CD4-positive, alpha-beta T cell treated with Interferon gamma for 1 hour (primary cell): Measurements from ENCODE around the gene SLX4.

Source experiments
- DNase-seq: peaks from one replicate; pipeline ENCODE4 v3.0.0-alpha.2; 2020

The SLX4 gene

GRCh38 chr16:3580251-3580651 is 31.2 kb downstream of the SLX4 start:
- no peak for DNase-seq

GRCh38 chr16:3579776-3580175 is 31.6 kb downstream of the SLX4 start:
- no peak for DNase-seq

GRCh38 chr16:3578610-3579551 is 32.5 kb downstream of the SLX4 start:
- DNase-seq: peak; percentile 49

- DNase-seq: no peak
Measured at GRCh38 chr16:3578121-3578520, 33.3 kb downstream of the SLX4 start.

GRCh38 chr16:3577302-3577752 is 34.1 kb downstream of the SLX4 start, which contains the start of gene NLRC3:
Gene NLRC3, minus strand, starts transcription at chr16:3577403. Its CDS starts 12,367 bp downstream, at chr16:3565036.
- DNase-seq: peak; percentile 17

GRCh38 chr16:3576211-3576610 is 35.2 kb downstream of the SLX4 start:
- no peak for DNase-seq

- no peak for DNase-seq
Measured at GRCh38 chr16:3575491-3575890, 35.9 kb downstream of the SLX4 start.

- no peak for DNase-seq
Measured at GRCh38 chr16:3574195-3574594, 37.2 kb downstream of the SLX4 start.

- no peak for DNase-seq
Measured at GRCh38 chr16:3573146-3573815, 38.1 kb downstream of the SLX4 start.

- no peak for DNase-seq
Measured at GRCh38 chr16:3570420-3571062, 40.9 kb downstream of the SLX4 start.

GRCh38 chr16:3569851-3570250 is 41.6 kb downstream of the SLX4 start:
- DNase-seq: no peak

- no peak for DNase-seq
Measured at GRCh38 chr16:3566990-3567389, 44.4 kb downstream of the SLX4 start.

GRCh38 chr16:3564889-3565141 is 46.6 kb downstream of the SLX4 start:
- DNase-seq: no peak

- DNase-seq: no peak
Measured at GRCh38 chr16:3564130-3564888, 47.1 kb downstream of the SLX4 start.

GRCh38 chr16:3562914-3563480 is 48.4 kb downstream of the SLX4 start:
- no peak for DNase-seq

GRCh38 chr16:3561626-3562025 is 49.8 kb downstream of the SLX4 start:
- DNase-seq: no peak

- no peak for DNase-seq
Measured at GRCh38 chr16:3554351-3554928, 57.0 kb downstream of the SLX4 start.

- DNase-seq: no peak
Measured at GRCh38 chr16:3553138-3553923, 58.1 kb downstream of the SLX4 start.

- no peak for DNase-seq
Measured at GRCh38 chr16:3550851-3551847, 60.3 kb downstream of the SLX4 start.

GRCh38 chr16:3549906-3550305 is 61.5 kb downstream of the SLX4 start:
- DNase-seq: no peak
